HepG2 (cell line): ENCODE data around the gene RBCK1. TPM values are rescaled to one million over a fixed set of nuclear protein-coding genes. Genes with fewer than 3 reads are reported as not detected.

Experiments used
- GABPB1 ChIP-seq: IDR thresholded peaks from 2 replicates; pipeline ENCODE4 v1.6.1; 2016; ENCODE audit warnings: mild to moderate bottlenecking, missing genetic modification reagents, moderate library complexity, missing compliant biosample characterization
- HDAC1 ChIP-seq: sonication (generic); formaldehyde crosslinking; IDR thresholded peaks from 2 replicates; pipeline ENCODE4 v1.5.1; 2020; ENCODE audit warnings: mild to moderate bottlenecking, missing genetic modification reagents
- MED1 ChIP-seq: sonication (generic); formaldehyde crosslinking; IDR thresholded peaks from 2 replicates; pipeline ENCODE4 v1.4.0; 2020; ENCODE audit warnings: missing genetic modification reagents
- NR2F1 ChIP-seq, 2 experiments: fragments of 450-650 bp in 1 of 2; formaldehyde crosslinking in 1 of 2; IDR thresholded peaks; 2 replicates each; pipeline versions ENCODE4 v1.5.0 to v1.6.1; 2016 to 2020; ENCODE audit warnings: mild to moderate bottlenecking in 1 of 2, missing compliant biosample characterization in 1 of 2, missing genetic modification reagents in 1 of 2, moderate library complexity in 1 of 2
- NR2F6 ChIP-seq, 2 experiments: IDR thresholded peaks; 2 replicates each; pipeline ENCODE4 v1.6.1; 2016; ENCODE audit warnings: antibody characterized with exemption in 1 of 2, mild to moderate bottlenecking in 1 of 2
- PAX8 ChIP-seq: sonication (generic); formaldehyde crosslinking; IDR thresholded peaks from 2 replicates; pipeline ENCODE4 v1.8.0; 2022; ENCODE audit warnings: mild to moderate bottlenecking, missing genetic modification reagents, borderline replicate concordance
- PRMT3 ChIP-seq: sonication (generic); formaldehyde crosslinking; IDR thresholded peaks from 2 replicates; pipeline ENCODE4 v1.8.1; 2022; ENCODE audit warnings: low read depth, mild to moderate bottlenecking, moderate library complexity, missing genetic modification reagents, borderline replicate concordance
- ZFP62 ChIP-seq: sonication (generic); formaldehyde crosslinking; IDR thresholded peaks from 2 replicates; pipeline ENCODE4 v1.4.0; 2020; ENCODE audit warnings: missing genetic modification reagents
- ZNF205 ChIP-seq: IDR thresholded peaks from 2 replicates; pipeline ENCODE4 v1.6.1; 2018; ENCODE audit warnings: missing biosample characterization, missing genetic modification reagents
- ZNF329 ChIP-seq: sonication (generic); formaldehyde crosslinking; IDR thresholded peaks from 2 replicates; pipeline ENCODE4 v1.9.0; 2021; ENCODE audit warnings: low read depth, mild to moderate bottlenecking, missing genetic modification reagents
- ZNF619 ChIP-seq: sonication (generic); formaldehyde crosslinking; IDR thresholded peaks from 2 replicates; pipeline ENCODE4 v1.4.0; 2020; ENCODE audit warnings: mild to moderate bottlenecking, missing genetic modification reagents
- ZNF724P ChIP-seq: sonication (generic); formaldehyde crosslinking; IDR thresholded peaks from 2 replicates; pipeline ENCODE4 v1.8.0; 2022; ENCODE audit warnings: missing genetic modification reagents, borderline replicate concordance
- ZNF792 ChIP-seq: IDR thresholded peaks from 2 replicates; pipeline ENCODE4 v1.6.1; 2016
- ZZZ3 ChIP-seq: sonication (generic); formaldehyde crosslinking; IDR thresholded peaks from 2 replicates; pipeline ENCODE4 v1.4.0; 2020; ENCODE audit warnings: missing genetic modification reagents, mild to moderate bottlenecking, borderline replicate concordance
- polyA plus RNA-seq, 8 experiments: library from polyadenylated mRNA; depleted of rRNA in 3 of 8; stranded (reverse) in 7 of 8; unstranded in 1 of 8; fragments of >200 nt; fragmentation: Illumina TruSeq in 4 of 8; extraction: Trizol in 4 of 8; gene quantifications; 2 replicates each; pipeline versions ENCODE4 v1.2.1 to v1.2.3, GENCODE V29; 2011 to 2016; ENCODE audit warnings: low read depth in 4 of 8, missing spikeins in 1 of 8, mixed read lengths in 1 of 8; ENCODE audit not compliant: insufficient read depth in 1 of 8
- total RNA-seq, 5 experiments: library from RNA; depleted of rRNA; stranded (reverse); fragments of >200 nt; fragmentation: Illumina TruSeq; extraction: Trizol; gene quantifications; 2 replicates each; pipeline ENCODE4 v1.2.3, GENCODE V29; 2016; ENCODE audit warnings: low read depth in 1 of 5
- TF ChIP-seq, protein P1 (sequence below): IDR thresholded peaks from 2 replicates; pipeline ENCODE4 v1.6.1; 2016
- TF ChIP-seq, protein P2 (sequence below): sonication (generic); formaldehyde crosslinking; IDR thresholded peaks from 2 replicates; pipeline ENCODE4 v1.4.0; 2020; ENCODE audit warnings: mild to moderate bottlenecking, missing genetic modification reagents, borderline replicate concordance
- TF ChIP-seq, protein P3 (sequence below): sonication (generic); formaldehyde crosslinking; IDR thresholded peaks from 2 replicates; pipeline ENCODE4 v1.8.0; 2022; ENCODE audit warnings: mild to moderate bottlenecking, missing genetic modification reagents
- TF ChIP-seq, protein P4 (sequence below): sonication (generic); formaldehyde crosslinking; IDR thresholded peaks from 2 replicates; pipeline ENCODE4 v1.5.0; 2020; ENCODE audit warnings: missing genetic modification reagents
- TF ChIP-seq, protein P5 (sequence below): sonication (generic); formaldehyde crosslinking; conservative IDR thresholded peaks from 2 replicates; pipeline ENCODE4 v1.4.0; 2020; ENCODE audit warnings: missing genetic modification reagents

The RBCK1 gene
- total and polyA plus RNA-seq, 2 of the 13 experiments (the other 11 are each of a cell fraction or from before 2014, with no cell fraction given) = 149 to 215 TPM

DNA sequence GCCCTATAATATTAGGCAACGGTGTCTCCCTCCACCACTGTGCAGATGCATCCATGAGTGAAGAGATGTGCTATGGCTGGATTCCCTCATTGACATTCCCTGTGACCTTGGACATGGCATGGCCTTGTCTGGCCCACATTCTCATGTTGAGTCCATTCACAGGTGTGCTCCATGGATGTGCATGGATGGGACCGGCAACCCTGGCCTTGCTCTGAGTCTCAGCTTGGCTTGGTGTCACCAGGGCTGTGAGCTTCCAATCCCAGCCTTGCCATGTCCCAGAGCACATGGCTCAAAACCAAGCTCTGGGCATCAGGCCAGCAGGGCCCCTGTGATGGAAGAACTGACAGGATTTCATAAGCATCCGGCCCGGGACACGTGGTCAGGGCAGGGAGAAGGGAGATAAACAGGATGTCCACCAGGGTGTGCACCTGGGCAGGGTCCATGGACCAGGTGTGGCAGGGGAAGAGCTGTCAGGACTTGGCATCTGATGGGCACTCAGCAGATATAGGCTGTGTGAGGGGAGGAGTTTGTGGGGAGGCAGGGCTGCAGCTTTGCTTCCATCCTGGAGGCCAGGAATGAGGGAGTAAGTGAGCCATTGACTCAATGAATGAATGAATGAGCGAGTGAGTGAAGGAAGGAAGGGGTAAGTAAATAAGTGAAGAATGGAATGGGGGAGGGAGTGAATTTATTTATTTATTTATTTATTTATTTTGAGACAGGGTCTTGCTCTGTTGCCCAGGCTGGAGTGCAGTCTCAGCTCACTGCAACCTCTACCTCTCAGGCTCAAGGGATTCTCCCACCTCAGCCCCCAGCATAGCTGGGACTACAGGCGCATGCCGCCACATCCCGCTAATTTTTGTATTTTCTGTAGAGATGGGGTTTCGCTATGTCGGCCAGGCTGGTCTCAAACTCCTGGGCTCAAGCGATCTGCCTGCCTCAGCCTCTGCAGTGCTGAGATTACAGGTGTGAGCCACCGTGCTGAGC is 45.5 kb upstream of the RBCK1 start (continued):
- peak; percentile 48 to 61; a peak in 3 of 4 replicates for TF ChIP-seq NR2F1 (CRISPR knock-in tag; IDR thresholded peaks at IDR 0.05)
- TF ChIP-seq, protein P1, sequence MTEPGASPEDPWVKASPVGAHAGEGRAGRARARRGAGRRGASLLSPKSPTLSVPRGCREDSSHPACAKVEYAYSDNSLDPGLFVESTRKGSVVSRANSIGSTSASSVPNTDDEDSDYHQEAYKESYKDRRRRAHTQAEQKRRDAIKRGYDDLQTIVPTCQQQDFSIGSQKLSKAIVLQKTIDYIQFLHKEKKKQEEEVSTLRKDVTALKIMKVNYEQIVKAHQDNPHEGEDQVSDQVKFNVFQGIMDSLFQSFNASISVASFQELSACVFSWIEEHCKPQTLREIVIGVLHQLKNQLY (CRISPR knock-in tag) = peak; percentile 99
- TF ChIP-seq MED1 (CRISPR knock-in tag) = peak; percentile 100
- peak; percentile 100 for TF ChIP-seq HDAC1 (CRISPR knock-in tag)
- no peak for TF ChIP-seq ZFP62
- peak; percentile 99 for TF ChIP-seq ZNF724P (CRISPR knock-in tag)
- TF ChIP-seq, protein P2, sequence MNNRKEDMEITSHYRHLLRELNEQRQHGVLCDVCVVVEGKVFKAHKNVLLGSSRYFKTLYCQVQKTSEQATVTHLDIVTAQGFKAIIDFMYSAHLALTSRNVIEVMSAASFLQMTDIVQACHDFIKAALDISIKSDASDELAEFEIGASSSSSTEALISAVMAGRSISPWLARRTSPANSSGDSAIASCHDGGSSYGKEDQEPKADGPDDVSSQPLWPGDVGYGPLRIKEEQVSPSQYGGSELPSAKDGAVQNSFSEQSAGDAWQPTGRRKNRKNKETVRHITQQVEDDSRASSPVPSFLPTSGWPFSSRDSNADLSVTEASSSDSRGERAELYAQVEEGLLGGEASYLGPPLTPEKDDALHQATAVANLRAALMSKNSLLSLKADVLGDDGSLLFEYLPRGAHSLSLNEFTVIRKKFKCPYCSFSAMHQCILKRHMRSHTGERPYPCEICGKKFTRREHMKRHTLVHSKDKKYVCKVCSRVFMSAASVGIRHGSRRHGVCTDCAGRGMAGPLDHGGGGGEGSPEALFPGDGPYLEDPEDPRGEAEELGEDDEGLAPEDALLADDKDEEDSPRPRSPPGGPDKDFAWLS (CRISPR knock-in tag) = no peak
- peak; percentile 96; the same call in 1 of the 2 replicates for TF ChIP-seq ZZZ3
- TF ChIP-seq, protein P3, sequence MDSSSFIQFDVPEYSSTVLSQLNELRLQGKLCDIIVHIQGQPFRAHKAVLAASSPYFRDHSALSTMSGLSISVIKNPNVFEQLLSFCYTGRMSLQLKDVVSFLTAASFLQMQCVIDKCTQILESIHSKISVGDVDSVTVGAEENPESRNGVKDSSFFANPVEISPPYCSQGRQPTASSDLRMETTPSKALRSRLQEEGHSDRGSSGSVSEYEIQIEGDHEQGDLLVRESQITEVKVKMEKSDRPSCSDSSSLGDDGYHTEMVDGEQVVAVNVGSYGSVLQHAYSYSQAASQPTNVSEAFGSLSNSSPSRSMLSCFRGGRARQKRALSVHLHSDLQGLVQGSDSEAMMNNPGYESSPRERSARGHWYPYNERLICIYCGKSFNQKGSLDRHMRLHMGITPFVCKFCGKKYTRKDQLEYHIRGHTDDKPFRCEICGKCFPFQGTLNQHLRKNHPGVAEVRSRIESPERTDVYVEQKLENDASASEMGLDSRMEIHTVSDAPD (CRISPR knock-in tag) = peak; percentile 96
- TF ChIP-seq ZNF205 = peak; percentile 96
- TF ChIP-seq, protein P4, sequence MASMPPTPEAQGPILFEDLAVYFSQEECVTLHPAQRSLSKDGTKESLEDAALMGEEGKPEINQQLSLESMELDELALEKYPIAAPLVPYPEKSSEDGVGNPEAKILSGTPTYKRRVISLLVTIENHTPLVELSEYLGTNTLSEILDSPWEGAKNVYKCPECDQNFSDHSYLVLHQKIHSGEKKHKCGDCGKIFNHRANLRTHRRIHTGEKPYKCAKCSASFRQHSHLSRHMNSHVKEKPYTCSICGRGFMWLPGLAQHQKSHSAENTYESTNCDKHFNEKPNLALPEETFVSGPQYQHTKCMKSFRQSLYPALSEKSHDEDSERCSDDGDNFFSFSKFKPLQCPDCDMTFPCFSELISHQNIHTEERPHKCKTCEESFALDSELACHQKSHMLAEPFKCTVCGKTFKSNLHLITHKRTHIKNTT (CRISPR knock-in tag) = no peak
- TF ChIP-seq GABPB1 (CRISPR knock-in tag) = peak; percentile 95
- peak; percentile 51; the same call in 1 of the 2 replicates for TF ChIP-seq NR2F6 (IDR thresholded peaks at IDR 0.05)
- peak; percentile 91 for TF ChIP-seq NR2F6 (CRISPR knock-in tag; IDR thresholded peaks at IDR 0.05)
- TF ChIP-seq ZNF619 (CRISPR knock-in tag) = no peak; the same call in none of the 2 replicates
- TF ChIP-seq, protein P5, sequence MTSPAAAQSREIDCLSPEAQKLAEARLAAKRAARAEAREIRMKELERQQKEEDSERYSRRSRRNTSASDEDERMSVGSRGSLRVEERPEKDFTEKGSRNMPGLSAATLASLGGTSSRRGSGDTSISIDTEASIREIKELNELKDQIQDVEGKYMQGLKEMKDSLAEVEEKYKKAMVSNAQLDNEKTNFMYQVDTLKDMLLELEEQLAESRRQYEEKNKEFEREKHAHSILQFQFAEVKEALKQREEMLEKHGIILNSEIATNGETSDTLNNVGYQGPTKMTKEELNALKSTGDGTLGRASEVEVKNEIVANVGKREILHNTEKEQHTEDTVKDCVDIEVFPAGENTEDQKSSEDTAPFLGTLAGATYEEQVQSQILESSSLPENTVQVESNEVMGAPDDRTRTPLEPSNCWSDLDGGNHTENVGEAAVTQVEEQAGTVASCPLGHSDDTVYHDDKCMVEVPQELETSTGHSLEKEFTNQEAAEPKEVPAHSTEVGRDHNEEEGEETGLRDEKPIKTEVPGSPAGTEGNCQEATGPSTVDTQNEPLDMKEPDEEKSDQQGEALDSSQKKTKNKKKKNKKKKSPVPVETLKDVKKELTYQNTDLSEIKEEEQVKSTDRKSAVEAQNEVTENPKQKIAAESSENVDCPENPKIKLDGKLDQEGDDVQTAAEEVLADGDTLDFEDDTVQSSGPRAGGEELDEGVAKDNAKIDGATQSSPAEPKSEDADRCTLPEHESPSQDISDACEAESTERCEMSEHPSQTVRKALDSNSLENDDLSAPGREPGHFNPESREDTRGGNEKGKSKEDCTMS = peak; percentile 85
- TF ChIP-seq PRMT3 (CRISPR knock-in tag) = peak; percentile 83; the same call in 1 of the 2 replicates
- TF ChIP-seq ZNF792 (CRISPR knock-in tag) = peak; percentile 100
- TF ChIP-seq PAX8 (CRISPR knock-in tag) = peak; percentile 91; the same call in 1 of the 2 replicates
- TF ChIP-seq ZNF329 (CRISPR knock-in tag) = peak; percentile 92; the same call in 1 of the 2 replicates
